DMS 273 (cell line): ENCODE results near the gene NME8.
"Not testable (repeated sequence)": the region's sequence is repeated elsewhere in the genome, so short reads cannot be mapped to it uniquely, and the experiment has no call there.

Source experiments
- DNase-seq: peaks from one replicate; lab custom pipeline; 2025; ENCODE audit not compliant: unreplicated experiment; lab: John Stamatoyannopoulos, UW

Gene NME8

GRCh38 chr7:37848297-37848696, at the start of gene NME8:
NME8 (plus strand) TSS chr7:37848597; CDS start chr7:37850267, 1,670 bp downstream.
- no peak for DNase-seq

DNA sequence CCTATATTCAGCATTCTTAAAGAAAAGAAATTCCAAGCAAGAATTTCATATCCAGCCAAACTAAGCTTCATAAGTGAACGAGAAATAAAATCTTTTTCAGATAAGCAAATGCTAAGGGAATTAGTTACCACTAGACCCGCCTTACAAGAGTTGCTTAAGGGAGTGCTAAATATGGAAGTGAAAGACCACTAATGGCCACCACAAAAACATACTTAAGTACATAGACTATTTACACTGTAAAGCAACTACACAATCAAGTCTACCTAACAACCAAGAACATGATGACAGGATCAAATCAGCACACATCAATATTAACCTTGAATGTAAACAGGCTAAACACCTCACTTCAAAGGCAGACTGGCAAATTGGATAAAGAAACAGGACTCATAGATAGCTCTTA, 42.2 kb upstream of the NME8 start:
- no peak for DNase-seq

DNA sequence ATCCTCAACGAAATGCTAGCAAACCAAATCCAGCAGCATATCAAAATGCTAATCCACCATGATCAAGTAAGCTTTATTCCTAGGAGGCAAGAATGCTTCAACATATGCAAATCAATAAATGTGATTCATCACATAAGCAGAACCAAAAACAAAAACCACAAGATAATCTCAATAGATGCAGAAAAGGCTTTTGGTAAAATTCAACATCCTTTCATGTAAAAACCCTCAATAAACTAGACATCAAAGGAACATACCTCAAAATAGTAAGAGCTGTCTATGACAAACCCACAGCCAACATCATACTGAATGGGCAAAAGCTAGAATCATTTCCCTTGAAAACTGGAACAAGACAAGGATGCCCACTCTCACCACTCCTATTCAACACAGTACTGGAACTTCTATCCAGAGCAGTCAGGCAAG, 36.2 kb upstream of the NME8 start:
- not testable (repeated sequence) for DNase-seq

GRCh38 chr7:37815671-37816371, 32.6 kb upstream of the NME8 start:
- DNase-seq = peak; percentile 90

GRCh38 chr7:37816922-37817590, 31.3 kb upstream of the NME8 start:
- DNase-seq = peak; percentile 36

DNA sequence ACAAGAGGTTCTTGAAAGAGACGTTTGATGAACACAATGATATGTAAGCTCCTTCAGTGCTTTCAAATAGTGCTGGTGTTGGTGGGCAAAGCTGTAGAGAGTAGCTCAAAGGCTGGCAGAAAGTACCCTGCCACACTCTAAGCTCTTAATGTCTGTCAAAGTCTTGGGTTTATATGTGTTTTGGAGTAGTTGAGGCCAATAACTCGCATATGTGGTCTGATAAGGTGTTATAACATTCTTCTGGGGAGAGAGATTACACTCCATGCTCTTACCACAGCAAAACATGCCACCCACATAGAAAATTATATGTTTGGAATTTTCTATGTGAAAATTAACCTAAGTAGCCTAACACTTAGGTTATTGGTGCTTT, 30.8 kb upstream of the NME8 start:
- no peak for DNase-seq

DNA sequence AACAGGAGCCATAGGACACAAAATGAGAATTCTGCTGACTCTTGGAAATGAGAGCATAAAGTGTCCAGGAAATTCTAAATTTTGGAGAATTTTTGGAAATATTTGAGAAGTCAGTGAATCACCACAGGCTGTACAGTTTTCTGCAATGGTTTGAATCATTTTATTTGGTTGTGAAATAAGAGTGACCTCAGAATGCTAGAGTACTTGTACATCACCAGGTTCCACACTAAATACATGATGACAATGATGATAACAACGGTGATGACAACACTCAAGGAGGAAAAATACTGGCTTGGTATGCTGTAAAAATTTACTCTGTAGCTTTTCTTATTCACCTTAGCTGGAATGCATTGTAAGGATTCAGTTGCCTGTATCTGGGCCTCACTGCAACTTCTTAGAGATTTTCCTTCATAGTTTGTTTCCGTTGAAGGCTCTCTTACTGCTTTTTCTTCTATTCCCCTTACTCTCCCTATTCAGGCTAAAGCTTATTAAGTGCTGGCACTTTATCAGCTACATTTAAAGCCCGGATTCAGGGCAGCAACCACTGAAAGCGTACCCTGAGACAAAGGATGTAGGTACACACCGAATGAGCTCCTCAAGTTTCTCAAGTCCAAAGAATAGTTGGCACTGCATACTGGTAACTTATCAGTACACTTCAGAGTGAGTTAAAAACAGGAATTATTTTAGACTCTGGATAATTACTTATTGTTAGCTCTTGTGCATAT, 30.2 kb upstream of the NME8 start:
- peak; percentile 25 for DNase-seq

GRCh38 chr7:37820708-37821468, 27.5 kb upstream of the NME8 start:
- DNase-seq = no peak

GRCh38 chr7:37822946-37823345, 25.5 kb upstream of the NME8 start:
- DNase-seq = no peak

GRCh38 chr7:37823557-37823956, 24.8 kb upstream of the NME8 start:
- DNase-seq = no peak

GRCh38 chr7:37825038-37825437, 23.4 kb upstream of the NME8 start:
- DNase-seq = no peak

- DNase-seq = no peak
Observed at GRCh38 chr7:37826825-37827224, 21.6 kb upstream of the NME8 start.

DNA sequence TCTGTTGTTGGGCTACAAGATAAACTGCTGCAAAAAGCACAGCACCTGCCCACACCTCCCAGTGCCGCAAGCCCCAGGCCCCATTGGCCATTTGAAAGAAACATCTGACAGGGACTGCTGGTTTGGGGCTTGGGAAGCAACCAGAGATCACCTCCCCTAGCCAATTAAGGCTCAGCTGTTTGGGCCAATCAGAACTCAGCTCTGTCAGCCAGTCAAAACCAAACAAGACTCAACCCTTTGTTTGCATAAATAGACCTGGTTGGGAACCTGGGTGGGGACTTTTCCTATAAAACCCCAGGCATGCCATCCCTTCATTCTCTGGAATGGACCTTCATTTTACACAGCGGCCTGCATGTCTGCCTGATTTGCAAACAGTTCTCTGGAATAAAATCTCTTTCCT, 17.2 kb upstream of the NME8 start:
- DNase-seq = no peak

DNA sequence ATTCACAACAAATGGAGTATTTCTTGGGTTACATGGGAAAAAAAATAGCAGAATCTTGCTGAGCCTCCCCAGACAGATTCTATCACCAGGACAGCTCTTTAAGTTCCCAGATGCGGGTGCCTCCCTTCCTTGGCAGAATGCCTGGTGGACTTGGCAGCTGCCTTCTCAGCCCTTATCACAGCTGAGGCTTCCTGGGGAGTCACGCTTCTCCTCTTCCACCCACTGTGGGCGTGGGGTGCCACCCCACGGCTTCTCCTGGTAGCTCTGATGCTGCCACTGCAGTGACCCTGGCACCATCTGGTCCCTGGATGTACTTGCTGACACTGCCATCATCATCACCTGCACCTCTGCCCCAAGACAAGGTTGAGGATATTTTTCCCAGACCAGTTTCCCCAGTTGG, 16.2 kb upstream of the NME8 start:
- peak; percentile 99 for DNase-seq

- peak; percentile 91 for DNase-seq
Observed at GRCh38 chr7:37833107-37833817, 15.1 kb upstream of the NME8 start.

DNA sequence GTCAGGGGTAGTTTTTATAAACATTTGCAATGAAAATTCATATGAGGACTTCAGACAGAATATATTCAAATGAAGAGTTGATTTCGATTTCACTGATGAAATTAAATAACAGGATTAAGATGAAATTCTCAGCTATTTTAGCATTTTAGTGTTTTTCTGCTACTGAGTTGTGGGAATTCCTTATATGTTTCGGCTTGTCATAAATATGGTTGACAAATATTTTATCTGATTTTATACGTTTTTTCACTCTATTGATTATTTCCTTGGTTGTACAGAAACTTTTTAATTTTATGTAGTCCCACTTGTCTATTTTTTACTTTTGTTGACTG, 14.6 kb upstream of the NME8 start:
- DNase-seq = no peak

DNA sequence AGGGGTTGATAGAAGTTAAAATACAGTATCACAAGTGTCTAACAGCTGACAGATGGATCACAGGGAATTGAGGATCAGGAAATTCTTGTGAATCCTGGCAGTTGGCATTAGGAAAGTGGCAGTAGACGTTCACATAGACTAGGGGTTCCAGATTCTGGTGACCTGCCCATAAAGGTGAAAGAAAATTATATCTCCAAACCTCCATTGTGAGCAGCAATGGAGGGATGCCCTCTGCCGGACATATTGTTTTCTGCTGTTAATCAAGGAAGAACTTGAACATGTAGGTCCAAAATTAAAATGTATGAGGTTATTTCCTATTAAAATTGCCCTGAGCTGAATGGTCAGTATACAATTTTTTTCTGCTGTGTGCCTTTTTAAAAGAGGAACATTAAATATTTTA, 5.1 kb downstream of the NME8 start:
- peak; percentile 39 for DNase-seq

- DNase-seq = no peak
Observed at GRCh38 chr7:37882086-37882485, 33.7 kb downstream of the NME8 start.

DNA sequence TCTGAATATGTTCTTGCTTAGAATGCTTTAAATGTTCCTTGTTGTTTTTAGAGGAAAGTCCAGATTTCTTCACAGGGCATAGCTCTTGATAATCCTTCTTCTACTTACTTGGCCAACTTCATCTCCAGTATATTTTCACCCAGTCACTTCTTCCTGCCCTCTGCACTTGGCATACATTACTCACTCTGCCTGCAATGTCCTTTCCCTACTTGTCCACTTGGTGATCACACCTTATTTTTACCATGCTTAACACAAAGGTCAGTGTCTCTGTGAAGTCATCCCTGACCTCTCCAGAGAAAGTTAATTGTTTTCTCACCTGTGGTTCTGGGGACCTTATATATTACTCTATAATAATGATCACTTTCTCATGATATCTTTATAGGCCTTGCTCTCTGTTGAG, 45.0 kb downstream of the NME8 start:
- DNase-seq = no peak

GRCh38 chr7:37894671-37895070, 46.3 kb downstream of the NME8 start:
- no peak for DNase-seq

- DNase-seq = no peak
Observed at GRCh38 chr7:37899712-37900247, 51.4 kb downstream of the NME8 start.
